GM23338 (cell line): Measurements from ENCODE around the gene CSTPP1. TPM values are rescaled to one million over a fixed set of nuclear protein-coding genes. Genes with fewer than 3 reads are reported as not detected.

Experiments used
- ATAC-seq: fragments of 200-7000 bp; cut with Tn5 transposase; 3 replicates; pipeline ENCODE4 v1.9.1; 2020
- DNase-seq: peaks from one replicate; pipeline ENCODE4 v3.0.0-alpha.2; 2015; ENCODE audit warnings: low spot score
- H2AFZ ChIP-seq: fragments of 200-600 bp; sonication (generic); 2 replicates; pipeline ENCODE4 v1.8.0; 2016; ENCODE audit warnings: antibody characterized with exemption, mild to moderate bottlenecking, moderate library complexity
- H3F3A ChIP-seq: fragments of 200-600 bp; sonication (generic); replicated peaks from 2 replicates; pipeline ENCODE4 v1.8.0; 2017; ENCODE audit warnings: antibody characterized with exemption, mixed run types, low read depth
- H3K27ac ChIP-seq: fragments of 200-600 bp; sonication (generic); 2 replicates; pipeline ENCODE4 v1.6.1; 2016; ENCODE audit warnings: low read depth
- H3K27me3 ChIP-seq: fragments of 200-600 bp; sonication (generic); 2 replicates; pipeline ENCODE4 v1.8.0; 2016; ENCODE audit warnings: mild to moderate bottlenecking, mixed run types, moderate library complexity; ENCODE audit not compliant: insufficient read depth
- H3K36me3 ChIP-seq: fragments of 200-600 bp; sonication (generic); 2 replicates; pipeline ENCODE4 v1.8.0; 2016; ENCODE audit warnings: mild to moderate bottlenecking; ENCODE audit not compliant: insufficient read depth
- H3K4me1 ChIP-seq: fragments of 200-600 bp; sonication (generic); 2 replicates; pipeline ENCODE4 v1.8.0; 2016; ENCODE audit warnings: mild to moderate bottlenecking, moderate library complexity; ENCODE audit not compliant: insufficient read depth
- H3K4me2 ChIP-seq: fragments of 200-600 bp; sonication (generic); 2 replicates; pipeline ENCODE4 v1.7.1; 2017; ENCODE audit warnings: mixed run types
- H3K4me3 ChIP-seq: fragments of 200-600 bp; sonication (generic); 2 replicates; pipeline ENCODE4 v1.6.1; 2016; ENCODE audit warnings: mixed run types
- H3K79me2 ChIP-seq: fragments of 200-600 bp; sonication (generic); replicated peaks from 2 replicates; pipeline ENCODE4 v1.8.0; 2017; ENCODE audit warnings: mild to moderate bottlenecking; ENCODE audit not compliant: insufficient read depth
- H3K9me2 ChIP-seq: fragments of 200-600 bp; sonication (generic); 2 replicates; pipeline ENCODE4 v1.8.0; 2017; ENCODE audit not compliant: insufficient read depth
- H4K20me1 ChIP-seq: fragments of 200-600 bp; sonication (generic); replicated peaks from 2 replicates; pipeline ENCODE4 v1.8.0; 2017; ENCODE audit warnings: mild to moderate bottlenecking; ENCODE audit not compliant: insufficient read depth
- H3K27ac Mint-ChIP-seq: 2 replicates; pipeline ENCODE4 v1.8.0; 2020; ENCODE audit warnings: inconsistent platforms, mild to moderate bottlenecking, moderate library complexity, mixed read lengths
- H3K27me3 Mint-ChIP-seq: 3 replicates; pipeline ENCODE4 v1.8.0; 2022; ENCODE audit warnings: low read depth, mild to moderate bottlenecking, moderate library complexity, mixed read lengths, inconsistent platforms; ENCODE audit not compliant: insufficient read depth, poor library complexity
- H3K36me3 Mint-ChIP-seq: 3 replicates; pipeline ENCODE4 v1.8.0; 2021; ENCODE audit warnings: low read depth, mild to moderate bottlenecking, inconsistent platforms, moderate library complexity, mixed read lengths
- H3K4me1 Mint-ChIP-seq: 3 replicates; pipeline ENCODE4 v1.8.0; 2020; ENCODE audit warnings: mild to moderate bottlenecking, inconsistent platforms, mixed read lengths
- H3K4me3 Mint-ChIP-seq: 3 replicates; pipeline ENCODE4 v1.8.0; 2021; ENCODE audit warnings: moderate library complexity, mild to moderate bottlenecking, inconsistent platforms, mixed read lengths
- H3K9me3 Mint-ChIP-seq: 3 replicates; pipeline ENCODE4 v1.8.0; 2020; ENCODE audit warnings: moderate library complexity, mild to moderate bottlenecking, inconsistent platforms, mixed read lengths
- CREB1 ChIP-seq: fragments of 250-450 bp; sonication (Bioruptor Pico); IDR thresholded peaks from 2 replicates; pipeline ENCODE4 v1.5.0; 2020; ENCODE audit warnings: low read depth, mild to moderate bottlenecking, moderate library complexity
- EZH2 ChIP-seq: fragments of 200-600 bp; sonication (generic); IDR thresholded peaks from one replicate; pipeline ENCODE4 v1.8.0; 2017; ENCODE audit warnings: antibody characterized with exemption, mild to moderate bottlenecking, low read depth; ENCODE audit not compliant: unreplicated experiment
- EZH2phosphoT487 ChIP-seq: fragments of 200-600 bp; sonication (generic); IDR thresholded peaks from one replicate; pipeline ENCODE4 v1.8.1; 2018; ENCODE audit warnings: antibody characterized with exemption; ENCODE audit not compliant: unreplicated experiment
- JUNB ChIP-seq: IDR thresholded peaks from one replicate; pipeline ENCODE4 v1.6.1; 2016; ENCODE audit warnings: antibody characterized with exemption; ENCODE audit not compliant: unreplicated experiment
- POLR2AphosphoS5 ChIP-seq: IDR thresholded peaks from 2 replicates; pipeline ENCODE4 v1.6.1; 2016; ENCODE audit warnings: antibody characterized with exemption, low read depth
- REST ChIP-seq: IDR thresholded peaks from one replicate; pipeline ENCODE4 v1.6.1; 2018; ENCODE audit warnings: antibody characterized with exemption; ENCODE audit not compliant: unreplicated experiment
- STAT1 ChIP-seq: IDR thresholded peaks from one replicate; pipeline ENCODE4 v1.6.1; 2016; ENCODE audit warnings: antibody characterized with exemption; ENCODE audit not compliant: unreplicated experiment
- ZNF114 ChIP-seq: fragments of 250-450 bp; sonication (Bioruptor Pico); IDR thresholded peaks from 2 replicates; pipeline ENCODE4 v1.5.0; 2020; ENCODE audit warnings: mild to moderate bottlenecking, moderate library complexity
- ZNF331 ChIP-seq: fragments of 250-450 bp; sonication (Bioruptor Pico); IDR thresholded peaks from 2 replicates; pipeline ENCODE4 v1.5.0; 2020; ENCODE audit warnings: low read depth, mild to moderate bottlenecking, moderate library complexity
- ZNF462 ChIP-seq: fragments of 250-450 bp; sonication (Bioruptor Pico); IDR thresholded peaks from 2 replicates; pipeline ENCODE4 v1.5.0; 2020; ENCODE audit warnings: mild to moderate bottlenecking, moderate library complexity
- polyA plus RNA-seq: library from polyadenylated mRNA; unstranded; fragments of >200 nt; fragmentation: Nextera tagmentation; extraction: Ambion mirVana; gene quantifications from 2 replicates; pipeline ENCODE4 v1.2.1, GENCODE V29; 2016
- total RNA-seq: library from RNA; depleted of rRNA; stranded (reverse); fragments of >200 nt; shearing (Covaris generic); gene quantifications from 2 replicates; pipeline ENCODE4 v1.2.3, GENCODE V29; 2014

The CSTPP1 gene
- total and polyA plus RNA-seq, 2 experiments from 2014 or later = 23.5 to 42.6 TPM

- Histone ChIP-seq H3K4me2 (peak overlapping the region; percentile 100), H3K4me1 (peaks cover 43% of the 10 kb centered on the region), H3K27ac (no peak overlapping the region), H3K27me3 (peaks cover 22% of the 10 kb centered on the region), H4K20me1 (no peaks in the 10 kb centered on the region), H3F3A (peaks cover 28% of the 10 kb centered on the region), H3K79me2 (peaks cover 34% of the 10 kb centered on the region), H2AFZ (peak overlapping the region; percentile 75), H3K4me3 (peak overlapping the region; percentile 88), H3K36me3 (no peaks in the 10 kb centered on the region), H3K9me2 (no peaks in the 10 kb centered on the region)
- TF ChIP-seq JUNB = no peak
- TF ChIP-seq REST = no peak
- TF ChIP-seq STAT1 = no peak
- no peak for TF ChIP-seq POLR2AphosphoS5
- TF ChIP-seq EZH2 = no peak
- TF ChIP-seq ZNF331 (CRISPR knock-in tag) = no peak
- TF ChIP-seq EZH2phosphoT487 = no peak
- TF ChIP-seq CREB1 (CRISPR knock-in tag) = no peak
- peaks cover 42% of the 10 kb centered on the region for H3K27me3 Mint-ChIP-seq
- DNase-seq (peak; percentile 52), ATAC-seq (peak; percentile 1)
- H3K4me1 Mint-ChIP-seq = peaks cover 54% of the 10 kb centered on the region
- H3K36me3 Mint-ChIP-seq = peaks cover 9% of the 10 kb centered on the region
- H3K4me3 Mint-ChIP-seq = peak overlapping the region; percentile 89
- H3K9me3 Mint-ChIP-seq = no peaks in the 10 kb centered on the region; the same call in 1 of the 3 replicates
- H3K27ac Mint-ChIP-seq = no peak overlapping the region
Measured at GRCh38 chr11:46917109-46917761, 19.3 kb upstream of the CSTPP1 start.

- DNase-seq (peak; percentile 41), ATAC-seq (no peak)
- Mint-ChIP-seq H3K4me1 (peaks cover 50% of the 10 kb centered on the region), H3K27ac (no peak overlapping the region), H3K27me3 (peaks cover 40% of the 10 kb centered on the region), H3K9me3 (no peaks in the 10 kb centered on the region; the same call in 1 of the 3 replicates), H3K36me3 (peaks cover 9% of the 10 kb centered on the region), H3K4me3 (peak overlapping the region; percentile 89)
- peak overlapping the region; percentile 75 for H2AFZ ChIP-seq
- H3K27ac ChIP-seq = no peak overlapping the region
- H3K4me2 ChIP-seq = peak overlapping the region; percentile 100
- peak overlapping the region; percentile 88 for H3K4me3 ChIP-seq
- H4K20me1 ChIP-seq = no peaks in the 10 kb centered on the region
- H3K9me2 ChIP-seq = no peaks in the 10 kb centered on the region
- H3K36me3 ChIP-seq = no peaks in the 10 kb centered on the region
- peaks cover 28% of the 10 kb centered on the region for H3F3A ChIP-seq
- H3K27me3 ChIP-seq = peaks cover 22% of the 10 kb centered on the region
- peaks cover 42% of the 10 kb centered on the region for H3K4me1 ChIP-seq
- H3K79me2 ChIP-seq = peaks cover 34% of the 10 kb centered on the region
- no peak for TF ChIP-seq EZH2
- no peak for TF ChIP-seq JUNB
- TF ChIP-seq CREB1 (CRISPR knock-in tag) = no peak
- no peak for TF ChIP-seq ZNF114 (CRISPR knock-in tag)
- TF ChIP-seq STAT1 = no peak
- TF ChIP-seq ZNF462 (CRISPR knock-in tag) = no peak
Measured at GRCh38 chr11:46917762-46918082, 18.8 kb upstream of the CSTPP1 start.
